GM18861 (cell line): Measurements from ENCODE around the gene SGSM1.

Source experiments
- ATAC-seq: cut with Tn5 transposase; IDR thresholded peaks from one replicate; pipeline ENCODE4 v1.9.1; 2021; ENCODE audit not compliant: unreplicated experiment

The SGSM1 gene

DNA sequence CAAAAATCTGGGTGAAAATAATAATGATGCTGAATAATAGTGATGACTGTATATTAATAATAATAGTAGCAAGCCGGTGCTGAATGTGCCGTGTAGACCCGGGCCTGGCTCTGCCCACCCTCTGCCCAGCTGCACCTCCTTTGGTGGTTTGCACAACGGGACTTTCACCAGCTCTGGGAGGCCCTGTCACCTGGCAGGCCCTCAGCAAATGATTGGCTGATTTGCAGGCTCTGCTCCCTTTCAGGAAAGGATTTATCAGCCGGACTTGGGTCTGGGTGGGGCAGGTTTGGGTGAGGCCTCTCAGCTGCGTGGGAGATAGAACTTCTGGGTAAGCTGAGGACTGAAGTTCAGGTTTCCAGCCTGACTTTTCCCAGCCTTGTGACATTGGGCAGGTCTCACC, 167.9 kb downstream of the SGSM1 start:
- ATAC-seq, result no peak

GRCh38 chr22:24975125-24975640, 169.2 kb downstream of the SGSM1 start:
- ATAC-seq, result no peak

GRCh38 chr22:24975813-24976341, 169.9 kb downstream of the SGSM1 start:
- no peak for ATAC-seq

DNA sequence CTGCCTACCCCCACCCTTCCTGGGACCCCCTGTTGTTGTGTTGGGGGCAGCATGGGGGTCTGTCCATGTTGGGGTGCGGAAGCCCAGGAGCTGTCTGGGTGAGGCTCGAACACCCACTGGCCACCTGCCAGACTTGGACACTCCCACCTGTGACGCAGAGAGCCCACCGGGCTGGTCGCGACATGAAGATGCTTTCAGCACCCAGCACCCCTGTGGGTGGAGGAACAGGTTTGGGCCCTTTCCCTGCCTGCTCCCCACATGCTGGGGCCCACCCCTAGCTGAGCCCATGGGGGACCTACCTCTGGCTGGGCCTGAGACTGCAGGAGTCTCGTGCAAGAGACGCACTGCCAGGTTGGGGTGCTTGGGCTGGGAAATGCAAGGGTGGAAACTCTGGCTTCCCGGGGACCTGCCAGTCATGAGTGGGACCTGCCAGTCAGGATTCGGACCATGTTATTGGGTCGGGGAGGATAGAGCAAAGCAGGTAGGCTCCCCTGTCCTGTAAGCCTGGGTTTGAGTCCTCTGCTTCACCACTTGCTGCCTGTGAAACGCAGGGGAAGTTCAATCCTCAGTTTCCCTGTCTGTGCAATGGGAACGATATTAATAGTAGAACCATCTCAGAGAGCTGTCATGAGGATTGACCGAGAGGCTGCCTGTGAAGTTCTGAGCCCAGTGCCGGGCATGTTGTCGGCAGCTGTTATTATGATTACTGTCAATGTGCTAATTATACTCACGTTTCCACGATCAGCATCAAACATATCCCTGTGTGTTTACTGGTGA, 170.6 kb downstream of the SGSM1 start:
- no peak for ATAC-seq
